Daoy (cell line): ENCODE results near the gene PAQR6. TPM values are rescaled to one million over a fixed set of nuclear protein-coding genes. Genes with fewer than 3 reads are reported as not detected.
A peak's percentile ranks its signal among the peaks of the same experiment; 100 is the strongest.
"Not testable (repeated sequence)": the region's sequence is repeated elsewhere in the genome, so short reads cannot be mapped to it uniquely, and the experiment has no call there.

Source experiments
- DNase-seq: peaks from one replicate; pipeline ENCODE4 v3.0.0-alpha.2; 2015; ENCODE audit warnings: low read depth
- total RNA-seq: library from RNA; depleted of rRNA; stranded (reverse); fragments of >200 nt; shearing (Covaris generic); gene quantifications from 2 replicates; pipeline ENCODE4 v1.2.3, GENCODE V29; 2014

Gene PAQR6
- total RNA-seq, 1 experiment from 2014 or later = 0.11 TPM

DNA sequence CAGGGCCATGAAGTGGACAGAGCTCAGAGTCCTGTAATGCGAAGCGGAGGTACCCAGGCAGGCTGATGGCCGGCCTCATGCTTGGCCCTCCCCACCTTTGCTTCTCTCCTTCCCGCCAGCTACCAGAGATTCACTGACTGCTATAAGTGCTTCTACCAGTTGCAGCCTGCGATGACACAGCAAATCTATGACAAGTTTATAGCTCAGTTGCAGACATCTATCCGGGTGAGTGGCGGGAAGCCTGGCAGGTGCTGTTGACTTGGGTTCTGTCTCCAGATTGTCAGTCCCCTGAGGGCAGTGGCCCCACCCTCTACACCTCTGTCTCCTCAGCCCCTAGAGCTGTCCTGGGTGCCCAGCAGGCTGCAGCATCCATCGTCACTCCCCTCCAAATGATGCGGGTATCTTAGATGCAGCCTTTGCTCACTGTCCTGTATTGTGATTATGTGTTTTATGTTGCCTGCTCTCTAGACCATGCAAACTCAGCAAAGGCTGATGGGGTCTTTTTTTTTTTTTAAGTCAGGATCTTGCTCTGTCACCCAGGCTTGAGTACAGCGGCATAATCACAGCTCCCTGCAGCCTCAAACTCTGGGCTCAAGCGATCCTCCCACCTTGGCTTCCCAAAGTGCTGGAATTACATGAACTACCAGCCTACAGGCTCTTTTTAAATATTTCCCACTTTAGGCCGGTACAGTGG, 15.5 kb downstream of the PAQR6 start:
- no peak for DNase-seq

- DNase-seq = no peak
Observed at GRCh38 chr1:156230473-156230837, 17.4 kb downstream of the PAQR6 start.

- no peak for DNase-seq
Observed at GRCh38 chr1:156229809-156230472, 17.9 kb downstream of the PAQR6 start.

GRCh38 chr1:156228501-156228900, 19.4 kb downstream of the PAQR6 start:
- DNase-seq = no peak

DNA sequence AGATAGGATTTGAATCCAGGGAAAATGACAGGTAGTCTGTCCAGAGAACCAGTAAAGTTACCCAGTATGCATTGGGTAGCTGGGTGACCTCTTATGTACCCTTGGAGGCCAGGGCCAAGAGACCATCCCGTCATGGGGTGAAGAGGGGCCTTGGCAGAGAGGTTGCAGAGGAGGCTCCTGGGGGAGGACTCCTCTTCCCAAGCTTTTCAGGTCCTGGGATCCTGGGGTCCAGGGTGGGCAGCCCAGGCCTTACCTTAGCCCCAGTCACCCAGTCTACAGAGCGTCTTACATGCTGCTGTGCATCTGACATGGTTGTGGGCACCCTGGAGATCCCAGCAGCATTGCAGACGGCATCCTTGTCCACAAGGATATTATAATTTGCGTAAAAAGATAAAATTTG, 21.1 kb downstream of the PAQR6 start:
- no peak for DNase-seq

GRCh38 chr1:156226116-156226538, 21.7 kb downstream of the PAQR6 start:
- no peak for DNase-seq

DNA sequence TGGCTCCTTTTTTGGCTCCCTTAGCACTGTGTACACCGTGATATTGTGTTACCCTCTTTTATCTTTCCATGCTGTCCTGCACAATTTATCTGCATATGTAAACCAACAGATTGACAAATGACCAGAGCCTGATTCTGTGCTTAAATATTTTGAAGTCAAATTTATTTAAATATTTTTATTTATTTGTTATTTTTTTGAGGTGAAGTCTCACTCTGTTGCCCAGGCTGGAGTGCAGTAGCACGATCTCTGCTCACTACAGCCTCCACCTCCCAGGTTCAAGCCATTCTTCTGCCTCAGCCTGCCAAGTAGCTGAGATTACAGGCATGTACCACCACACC, 22.2 kb downstream of the PAQR6 start:
- no peak for DNase-seq

GRCh38 chr1:156221986-156222692, 25.7 kb downstream of the PAQR6 start:
- DNase-seq = no peak

DNA sequence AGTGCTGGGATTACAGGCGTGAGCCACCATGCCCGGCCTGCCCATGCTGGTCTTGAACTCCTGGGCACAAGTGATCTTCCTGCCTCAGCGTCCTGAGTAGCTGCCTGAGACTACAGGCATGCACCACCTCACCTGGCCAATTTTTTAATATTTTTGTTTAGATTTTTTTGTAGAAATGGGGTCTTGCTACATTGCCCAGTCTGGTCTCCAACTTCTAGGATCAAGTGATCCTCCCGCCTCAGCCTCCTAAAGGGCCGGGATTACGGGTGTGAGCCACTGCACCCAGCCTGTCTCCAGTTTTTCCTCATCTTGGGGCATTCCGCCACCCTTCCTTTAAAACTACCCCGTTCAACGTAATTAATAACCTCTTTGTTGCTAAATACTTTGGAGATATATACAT, 27.6 kb downstream of the PAQR6 start:
- no peak for DNase-seq

DNA sequence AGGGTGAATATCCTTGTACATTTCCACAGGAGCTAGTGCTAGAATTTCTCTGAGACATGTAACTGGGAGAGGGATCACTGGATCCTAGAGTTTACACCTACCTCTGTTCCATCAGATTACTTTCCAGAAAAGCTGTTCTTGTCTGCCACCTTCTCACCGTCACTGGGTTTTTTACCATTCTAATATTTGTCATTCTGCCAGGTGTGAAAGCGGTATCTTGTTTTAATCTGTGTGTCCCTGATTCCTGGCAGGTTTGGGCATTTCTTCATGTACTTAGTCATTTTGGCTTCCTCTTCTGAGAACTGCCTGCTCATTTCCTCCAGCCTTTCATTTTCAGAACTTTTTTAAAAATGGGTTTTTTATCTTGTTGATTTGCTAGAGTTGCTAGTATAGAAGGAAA, 30.0 kb downstream of the PAQR6 start:
- no peak for DNase-seq

GRCh38 chr1:156216361-156217086, 31.3 kb downstream of the PAQR6 start:
- not testable (repeated sequence) for DNase-seq

DNA sequence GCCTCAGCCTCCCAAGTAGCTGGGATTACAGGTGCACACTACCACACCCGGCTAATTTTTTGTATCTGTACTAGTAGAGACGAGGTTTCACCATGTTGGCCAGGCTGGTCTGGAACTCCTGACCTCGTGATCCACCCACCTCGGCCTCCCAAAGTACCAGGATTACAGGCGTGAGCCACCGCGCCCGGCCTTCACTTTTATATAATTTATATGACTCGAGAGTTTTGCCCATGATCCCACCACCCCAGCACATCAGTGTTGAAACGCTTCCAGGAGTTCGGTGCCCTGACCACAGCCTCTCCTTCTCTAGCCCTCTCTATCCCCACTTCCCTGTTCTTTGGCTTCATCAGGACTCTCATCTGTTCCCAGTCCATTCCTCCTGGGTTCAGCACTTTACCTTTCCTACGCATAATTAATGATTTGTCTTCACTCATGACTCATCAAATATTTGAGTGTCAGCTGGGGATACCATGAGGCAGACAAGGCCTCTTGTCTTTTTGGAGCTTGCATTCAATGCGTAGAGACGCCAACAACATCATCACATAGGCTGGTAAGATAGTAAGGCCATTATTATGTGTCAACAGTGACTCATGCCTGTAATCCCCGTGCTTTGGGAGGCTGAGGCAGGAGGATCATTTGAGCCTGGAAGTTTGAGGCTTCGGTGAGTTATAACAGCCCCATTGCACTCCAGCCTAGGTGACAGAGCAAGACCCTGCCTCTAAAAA, 33.7 kb downstream of the PAQR6 start:
- peak; percentile 42 for DNase-seq

- DNase-seq = no peak
Observed at GRCh38 chr1:156213644-156213966, 34.3 kb downstream of the PAQR6 start.

DNA sequence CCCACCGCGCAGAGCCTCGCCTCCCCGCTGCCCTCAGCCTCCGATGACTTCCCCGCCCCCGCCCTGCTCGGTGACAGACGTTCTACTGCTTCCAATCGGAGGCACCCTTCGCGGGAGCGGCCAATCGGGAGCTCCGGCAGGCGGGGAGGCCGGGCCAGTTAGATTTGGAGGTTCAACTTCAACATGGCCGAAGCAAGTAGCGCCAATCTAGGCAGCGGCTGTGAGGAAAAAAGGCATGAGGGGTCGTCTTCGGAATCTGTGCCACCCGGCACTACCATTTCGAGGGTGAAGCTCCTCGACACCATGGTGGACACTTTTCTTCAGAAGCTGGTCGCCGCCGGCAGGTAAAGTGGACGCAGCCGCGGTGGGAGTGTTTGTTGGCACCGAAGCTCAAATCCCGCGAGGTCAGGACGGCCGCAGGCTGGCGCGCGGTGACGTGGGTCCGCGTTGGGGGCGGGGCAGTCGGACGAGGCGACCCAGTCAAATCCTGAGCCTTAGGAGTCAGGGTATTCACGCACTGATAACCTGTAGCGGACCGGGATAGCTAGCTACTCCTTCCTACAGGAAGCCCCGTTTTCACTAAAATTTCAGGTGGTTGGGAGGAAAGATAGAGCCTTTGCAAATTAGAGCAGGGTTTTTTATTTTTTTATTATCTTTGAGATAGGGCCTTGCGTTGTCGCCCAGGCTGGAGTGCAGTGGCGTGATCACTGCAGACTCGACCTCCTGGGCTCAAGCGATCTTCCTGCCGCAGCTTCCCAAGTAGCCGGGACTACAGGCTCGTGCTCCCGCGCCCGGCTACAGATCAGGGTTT, 34.8 kb downstream of the PAQR6 start, which contains the start of gene PMF1:
PMF1 (plus strand) TSS at position 175 of the 811 bp plus-strand sequence; CDS start at position 184, 9 bp downstream.
- peak; percentile 98 for DNase-seq

DNA sequence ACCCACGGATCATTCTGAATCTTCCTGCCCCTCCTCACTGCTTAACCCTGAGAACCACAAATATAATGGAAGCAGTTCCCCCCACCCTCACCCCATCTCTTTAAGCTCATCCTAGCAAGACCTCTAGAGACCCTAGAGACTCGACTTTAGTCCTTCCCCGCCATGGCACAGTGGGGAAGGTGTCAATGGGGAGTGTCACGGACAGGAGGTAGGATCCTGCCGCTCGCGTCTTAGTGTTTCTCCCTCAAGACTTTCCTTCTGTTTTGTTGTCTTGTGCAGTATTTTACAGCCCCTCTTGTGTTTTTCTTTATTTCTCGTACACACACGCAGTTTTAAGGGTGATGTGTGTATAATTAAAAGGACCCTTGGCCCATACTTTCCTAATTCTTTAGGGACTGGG, 35.7 kb downstream of the PAQR6 start:
- DNase-seq = no peak

DNA sequence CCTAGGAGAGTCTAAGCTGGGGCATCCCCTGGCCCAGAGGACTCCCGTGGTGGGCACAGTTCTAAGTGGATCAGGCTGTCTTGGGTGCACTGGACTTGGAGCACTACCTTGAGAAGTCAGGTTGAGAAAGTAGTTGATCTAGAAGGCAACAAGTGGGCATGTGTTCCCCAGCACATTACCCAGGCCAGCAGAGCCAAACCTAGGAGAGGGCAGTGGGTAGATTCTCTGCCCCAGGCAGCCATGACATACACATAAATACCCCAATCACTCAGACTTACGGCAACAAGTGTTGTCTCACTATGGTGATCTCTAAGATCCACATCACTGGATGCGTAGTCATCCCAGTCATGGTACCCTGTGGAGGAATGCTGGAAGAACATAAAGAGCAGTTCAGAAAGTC, 36.6 kb downstream of the PAQR6 start:
- no peak for DNase-seq

- no peak for DNase-seq
Observed at GRCh38 chr1:156204686-156205085, 43.2 kb downstream of the PAQR6 start.

GRCh38 chr1:156203331-156203730, 44.5 kb downstream of the PAQR6 start:
- no peak for DNase-seq

GRCh38 chr1:156200044-156200443, 47.8 kb downstream of the PAQR6 start:
- no peak for DNase-seq

DNA sequence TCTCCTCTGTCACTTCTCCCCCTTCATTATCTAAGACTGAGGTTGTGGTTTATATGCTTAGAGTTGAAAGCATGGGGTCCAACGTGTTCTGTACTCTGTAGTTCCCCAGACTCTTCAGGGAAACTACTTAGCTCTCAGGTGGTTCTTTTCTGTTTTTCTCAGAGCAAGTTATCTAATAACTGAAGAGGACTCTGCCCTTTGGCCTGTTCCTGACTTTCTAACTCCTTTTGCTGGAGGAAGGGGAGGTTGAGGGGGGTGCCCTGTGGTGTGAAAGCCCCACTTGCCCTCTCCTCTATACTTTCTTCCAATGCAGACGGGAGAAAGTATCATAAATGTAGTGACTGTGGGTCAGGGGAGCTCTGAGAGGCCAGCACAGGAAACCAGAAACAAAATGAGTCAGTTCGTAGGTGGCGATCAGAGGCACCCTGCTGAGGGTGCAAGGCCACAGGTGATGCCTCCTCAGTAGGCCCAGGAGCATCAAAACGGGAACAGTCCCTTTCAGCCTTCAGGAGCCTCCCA, 49.0 kb downstream of the PAQR6 start:
- DNase-seq = no peak

DNA sequence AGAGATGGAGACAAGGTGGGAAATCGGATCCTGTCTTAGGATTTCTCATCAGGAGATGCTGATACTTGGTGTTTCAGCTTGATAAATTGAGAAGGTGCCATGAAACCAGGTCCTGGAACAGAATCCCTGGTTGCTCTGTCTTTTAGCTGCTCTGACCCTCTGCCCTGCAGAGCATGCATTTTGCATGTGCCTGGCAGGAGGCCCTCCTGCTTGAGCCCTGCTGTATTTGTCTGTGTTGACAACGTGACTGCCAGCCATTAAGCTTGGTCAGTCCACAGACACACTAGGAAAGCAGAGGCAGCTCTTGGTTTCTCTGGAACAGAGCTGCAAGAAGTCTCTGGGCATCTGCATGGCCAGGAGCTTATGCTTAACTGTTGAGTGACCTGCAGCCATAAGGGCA, 51.4 kb downstream of the PAQR6 start:
- no peak for DNase-seq
